GM12878 (cell line): ENCODE data around the gene PIK3R5. TPM values are rescaled to one million over a fixed set of nuclear protein-coding genes. Genes with fewer than 3 reads are reported as not detected.

Experiments used
- BACH1 ChIP-seq: fragments of 450-650 bp; IDR thresholded peaks from 2 replicates; pipeline ENCODE4 v1.6.1; 2017; ENCODE audit warnings: mild to moderate bottlenecking, borderline replicate concordance
- BCL3 ChIP-seq: IDR thresholded peaks from 2 replicates; pipeline ENCODE4 v1.6.1; 2011; ENCODE audit warnings: borderline replicate concordance, low read depth, mild to moderate bottlenecking, moderate library complexity, low read length; ENCODE audit not compliant: insufficient read depth, poor library complexity, severe bottlenecking
- CEBPB ChIP-seq, 2 experiments: fragments of 150-350 bp in 1 of 2; IDR thresholded peaks; 2 replicates each; pipeline ENCODE4 v1.6.1; 2012 to 2014; ENCODE audit warnings: low read depth in 2 of 2, low read length in 2 of 2, borderline replicate concordance in 1 of 2, inconsistent platforms in 1 of 2
- CHD1 ChIP-seq: IDR thresholded peaks from 2 replicates; pipeline ENCODE4 v1.6.1; 2012; ENCODE audit warnings: low read depth, low read length, improper control_type of control experiment
- CHD2 ChIP-seq: IDR thresholded peaks from 2 replicates; pipeline ENCODE4 v1.6.1; 2011; ENCODE audit warnings: low read depth, low read length, improper control_type of control experiment, borderline replicate concordance
- ETV6 ChIP-seq, 2 experiments: fragments of 450-650 bp in 1 of 2; IDR thresholded peaks in 1 of 2; conservative IDR thresholded peaks in 1 of 2; 2 replicates each; pipeline ENCODE4 v1.6.1; 2014; ENCODE audit warnings: antibody characterized with exemption in 1 of 2, borderline replicate concordance in 1 of 2, low read depth in 1 of 2, mild to moderate bottlenecking in 1 of 2, moderate library complexity in 1 of 2
- HCFC1 ChIP-seq: fragments of 150-350 bp; IDR thresholded peaks from 2 replicates; pipeline ENCODE4 v1.6.1; 2014; ENCODE audit warnings: low read length
- HDAC2 ChIP-seq: fragments of 200-600 bp; sonication (generic); IDR thresholded peaks from 2 replicates; pipeline ENCODE4 v1.6.1; 2017
- IKZF1 ChIP-seq: fragments of 450-650 bp; conservative IDR thresholded peaks from 2 replicates; pipeline ENCODE4 v1.6.1; 2017; ENCODE audit warnings: antibody characterized with exemption, mild to moderate bottlenecking
- IKZF2 ChIP-seq, 2 experiments: fragments of 450-650 bp; IDR thresholded peaks; 2 replicates each; pipeline ENCODE4 v1.6.1; 2017; ENCODE audit warnings: mild to moderate bottlenecking in 2 of 2, moderate library complexity in 2 of 2
- NBN ChIP-seq: fragments of 450-650 bp; IDR thresholded peaks from 2 replicates; pipeline ENCODE4 v1.6.1; 2016
- NFYA ChIP-seq: IDR thresholded peaks from 2 replicates; pipeline ENCODE4 v1.6.1; 2011; ENCODE audit warnings: low read depth, mild to moderate bottlenecking, low read length, improper control_type of control experiment, borderline replicate concordance
- NR2C2 ChIP-seq: IDR thresholded peaks from 2 replicates; pipeline ENCODE4 v1.6.1; 2011; ENCODE audit warnings: borderline replicate concordance, low read depth; ENCODE audit not compliant: control insufficient read depth, insufficient read length
- PAX5 ChIP-seq: IDR thresholded peaks from 2 replicates; pipeline ENCODE4 v1.6.1; 2011; ENCODE audit warnings: low read depth, low read length, borderline replicate concordance
- POLR2A ChIP-seq: IDR thresholded peaks from 2 replicates; pipeline ENCODE4 v1.6.1; 2011; ENCODE audit warnings: low read depth, mild to moderate bottlenecking, low read length
- POU2F2 ChIP-seq: IDR thresholded peaks from 3 replicates; pipeline ENCODE4 v1.6.1; 2011; ENCODE audit warnings: low read depth, mild to moderate bottlenecking, low read length, borderline replicate concordance
- RFX5 ChIP-seq: IDR thresholded peaks from 2 replicates; pipeline ENCODE4 v1.6.1; 2011; ENCODE audit warnings: low read depth, low read length, improper control_type of control experiment
- SKIL ChIP-seq: fragments of 450-650 bp; IDR thresholded peaks from 2 replicates; pipeline ENCODE4 v1.6.1; 2017; ENCODE audit warnings: mild to moderate bottlenecking, low read depth, inconsistent platforms; ENCODE audit not compliant: poor library complexity, severe bottlenecking
- ZBTB11 ChIP-seq: fragments of 450-650 bp; formaldehyde crosslinking; IDR thresholded peaks from 2 replicates; pipeline ENCODE4 v1.5.0; 2022; ENCODE audit warnings: mild to moderate bottlenecking, missing genetic modification characterization
- ZNF687 ChIP-seq: fragments of 450-650 bp; IDR thresholded peaks from 2 replicates; pipeline ENCODE4 v1.6.1; 2017; ENCODE audit warnings: mild to moderate bottlenecking, moderate library complexity
- polyA plus RNA-seq, 11 experiments: library from polyadenylated mRNA; depleted of rRNA in 4 of 11; unstranded in 6 of 11; stranded (reverse) in 5 of 11; fragments of >200 nt; fragmentation: Nextera tagmentation in 4 of 11; fragmentation: Illumina TruSeq in 1 of 11; extraction: Ambion mirVana in 4 of 11; extraction: Trizol in 1 of 11; gene quantifications; 1 replicate in 1 of 11; 2 replicates in 10 of 11; pipeline versions ENCODE4 v1.2.1 to v1.2.3, GENCODE V29; 2011 to 2016; ENCODE audit warnings: inconsistent platforms in 2 of 11, missing spikeins in 2 of 11, low read depth in 1 of 11
- total RNA-seq, 4 experiments: library from RNA; depleted of rRNA in 3 of 4; stranded (reverse); fragments of >200 nt in 3 of 4; fragmentation: Illumina TruSeq in 1 of 4; extraction: Trizol in 1 of 4; gene quantifications; 2 replicates each; pipeline versions ENCODE4 v1.2.1 to v1.2.3, GENCODE V29; 2013 to 2021

The PIK3R5 gene
- total and polyA plus RNA-seq, 10 of the 15 experiments (the other 5 are each of a cell fraction or from before 2014, with no cell fraction given), result 9.5 to 50.8 (median 35.5) TPM

- TF ChIP-seq CEBPB (IDR thresholded peaks at IDR 0.05; ENCODE audit: borderline replicate concordance in 1 of 2, low read depth in 2 of 2, low read length in 2 of 2) (no peak), CHD2 (no peak), ETV6 (conservative IDR thresholded peaks at IDR 0.05 in 1 of 2, IDR thresholded peaks at IDR 0.05 in 1 of 2; ENCODE audit: borderline replicate concordance in 1 of 2, low read depth in 1 of 2) (peak in 1 of 2 experiments; percentile 61; a peak in 1 of 4 replicates), RFX5 (no peak), POU2F2 (peak; percentile 55; the same call in 2 of the 3 replicates), ZNF687 (peak; percentile 86), POLR2A (0 out of 2 replicates have a peak, but pooled peaks have one; percentile 21), HCFC1 (no peak), ZBTB11 (CRISPR knock-in tag) (no peak), NR2C2 (no peak), SKIL (peak; percentile 25), BACH1 (peak; percentile 48; the same call in 1 of the 2 replicates), BCL3 (no peak), CHD1 (no peak), IKZF1 (peak; percentile 90), NBN (peak; percentile 69), IKZF2 (IDR thresholded peaks at IDR 0.05) (peak; percentile 89 to 90), PAX5 (peak; percentile 7; the same call in 1 of the 2 replicates), HDAC2 (no peak), NFYA (no peak)
Observed at GRCh38 chr17:8956465-8956902, 9.0 kb downstream of the PIK3R5 start (continued).
